Stimulated activated CD4-positive, alpha-beta T cell treated with anti-CD3 and anti-CD28 coated beads, TNF-alpha, amount 100 ng/mL, for 1 hour (primary cell): ENCODE measurements around the gene WLS.

Experiments used
- DNase-seq, 3 donors: peaks; one replicate each; pipeline ENCODE4 v3.0.0-alpha.2; 2020; ENCODE audit warnings: low read depth in 3 of 3, low spot score in 1 of 3

The WLS gene

DNA sequence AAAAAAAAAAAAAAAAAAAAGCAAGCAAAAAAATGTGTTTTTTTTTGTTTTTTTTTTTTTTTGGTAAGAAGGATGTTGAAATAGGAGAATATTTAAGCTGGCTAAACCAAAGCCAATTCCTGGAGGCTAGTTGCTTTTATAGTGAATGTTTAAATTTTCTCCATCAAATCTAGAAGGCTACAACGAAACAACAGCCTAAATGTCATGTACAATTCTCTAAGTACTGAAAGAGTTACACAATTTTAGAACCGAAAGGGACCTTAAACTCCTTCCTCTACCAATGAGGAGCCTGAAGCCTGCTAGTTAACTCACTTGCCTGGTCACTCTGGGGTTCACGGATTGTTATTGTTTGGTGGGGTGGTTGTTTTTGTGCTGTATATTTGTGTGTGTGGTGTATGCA lies 3.5 kb downstream of the WLS start:
- no peak for DNase-seq

DNA sequence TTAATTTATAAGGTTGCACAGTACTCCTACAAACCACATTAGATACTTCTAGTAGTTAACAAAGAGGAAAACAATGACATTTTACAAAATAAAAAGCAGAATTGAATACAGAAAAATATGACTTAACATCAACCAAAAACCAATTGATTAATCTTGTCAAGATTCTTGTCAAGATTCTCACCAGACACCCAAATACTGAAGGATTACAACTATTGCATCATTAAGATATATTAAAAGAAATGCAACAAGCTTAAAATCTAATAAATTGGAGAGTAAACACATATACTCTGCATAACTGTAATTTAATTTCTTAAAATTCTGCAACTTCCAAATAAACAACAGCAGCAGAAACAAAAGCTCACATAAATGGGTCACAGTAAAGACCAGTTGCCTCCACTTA lies 4.7 kb downstream of the WLS start:
- DNase-seq = no peak

DNA sequence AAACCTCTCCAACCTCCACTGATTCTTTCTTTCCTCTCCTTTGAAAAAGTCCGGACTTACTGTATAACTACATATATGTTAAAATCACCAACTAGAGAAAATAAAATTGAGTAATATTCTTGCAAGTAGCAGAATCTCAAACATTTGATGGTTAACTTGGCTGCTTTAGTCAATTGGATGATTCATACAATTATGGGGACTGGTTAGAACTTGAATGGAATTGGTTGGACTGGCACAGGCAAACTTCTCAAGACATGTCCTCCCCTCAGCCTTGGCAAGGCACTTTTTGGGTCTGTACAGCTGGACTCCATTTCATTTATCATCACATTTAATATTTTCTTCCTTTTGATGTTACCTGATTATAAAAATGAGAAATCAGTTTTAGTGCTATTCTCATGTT lies 6.5 kb downstream of the WLS start:
- no peak for DNase-seq

DNA sequence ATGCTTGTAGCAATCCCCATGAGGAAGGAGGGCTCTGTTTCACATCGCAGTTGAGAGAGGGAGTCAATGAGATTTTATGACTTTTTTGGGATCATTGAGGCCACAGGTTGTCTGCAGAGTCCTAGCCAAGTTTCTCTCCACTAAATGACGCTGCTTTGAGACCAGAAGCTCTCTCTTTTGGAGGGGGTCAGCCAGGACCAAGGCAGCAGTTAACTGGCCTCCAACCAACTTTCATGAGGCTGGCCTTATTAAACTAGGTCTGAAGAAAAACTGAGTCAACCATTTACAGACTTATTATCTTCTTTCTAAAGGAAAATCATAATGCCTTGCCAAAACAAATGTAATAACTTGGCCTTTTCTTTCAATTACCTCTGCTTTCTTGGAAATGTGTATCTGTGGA lies 8.6 kb downstream of the WLS start:
- DNase-seq = no peak

DNA sequence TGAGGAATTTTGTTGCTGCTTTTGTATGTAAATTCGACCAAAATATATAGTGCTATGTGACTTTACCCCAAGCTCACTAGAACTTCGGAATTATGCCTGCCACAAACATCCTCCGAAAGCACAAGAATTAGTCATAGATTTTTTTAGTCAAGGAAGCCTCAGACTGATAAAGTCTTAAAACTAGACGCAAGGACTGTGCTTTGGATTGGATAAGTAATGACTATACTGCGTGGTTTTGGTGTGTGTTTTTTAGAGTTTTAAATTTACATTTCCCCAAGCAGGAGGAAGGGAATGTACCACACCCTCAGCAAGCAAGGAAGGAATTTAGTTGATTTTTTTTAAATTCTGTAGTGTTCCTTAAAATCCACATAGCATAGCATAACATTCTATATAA lies 10.3 kb downstream of the WLS start:
- DNase-seq = no peak

DNA sequence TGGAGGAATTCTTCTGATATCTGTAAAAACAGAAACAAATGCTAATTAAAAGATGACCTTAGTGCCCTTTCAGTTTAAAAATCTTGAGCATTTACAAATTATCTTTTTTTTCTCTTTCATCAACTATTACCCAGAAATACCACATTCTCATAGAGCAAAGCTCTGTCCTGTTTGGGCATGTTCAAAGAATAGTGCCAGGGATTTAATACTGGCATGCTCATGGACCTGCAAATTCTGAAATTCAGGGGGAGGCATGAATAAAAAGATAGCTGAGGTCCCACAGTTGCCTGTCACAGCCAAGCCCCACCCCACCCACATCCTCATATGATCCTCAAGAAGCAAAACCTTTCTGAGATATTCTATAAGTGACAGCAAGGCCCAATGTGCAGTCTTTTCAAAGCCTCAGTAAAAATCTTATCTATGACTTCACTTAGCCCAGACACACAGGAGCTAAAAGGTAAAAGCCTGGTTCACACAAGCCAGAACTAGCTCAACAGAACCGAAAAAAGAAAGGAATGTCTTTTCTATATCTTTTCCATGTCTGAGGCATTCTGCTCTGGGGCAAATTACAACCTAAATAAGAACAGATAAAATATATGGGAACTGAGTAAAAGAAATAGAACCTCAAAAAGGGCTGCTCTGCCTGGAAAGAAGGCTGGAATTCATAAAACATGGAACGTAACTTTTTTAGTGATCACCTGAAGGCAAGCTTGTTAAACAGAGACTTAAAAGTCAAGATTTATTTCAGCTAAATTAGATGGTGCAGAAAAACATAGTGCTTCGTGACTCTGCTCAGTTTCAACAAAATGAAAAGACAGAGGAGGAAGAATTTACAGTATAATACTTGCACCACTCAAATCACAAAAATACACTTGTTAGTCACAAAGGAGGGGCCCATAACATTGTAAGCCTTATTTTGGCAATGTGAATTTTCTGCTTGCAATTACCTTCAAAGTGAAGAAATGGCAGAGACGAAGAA lies 11.0 kb downstream of the WLS start:
- no peak for DNase-seq

DNA sequence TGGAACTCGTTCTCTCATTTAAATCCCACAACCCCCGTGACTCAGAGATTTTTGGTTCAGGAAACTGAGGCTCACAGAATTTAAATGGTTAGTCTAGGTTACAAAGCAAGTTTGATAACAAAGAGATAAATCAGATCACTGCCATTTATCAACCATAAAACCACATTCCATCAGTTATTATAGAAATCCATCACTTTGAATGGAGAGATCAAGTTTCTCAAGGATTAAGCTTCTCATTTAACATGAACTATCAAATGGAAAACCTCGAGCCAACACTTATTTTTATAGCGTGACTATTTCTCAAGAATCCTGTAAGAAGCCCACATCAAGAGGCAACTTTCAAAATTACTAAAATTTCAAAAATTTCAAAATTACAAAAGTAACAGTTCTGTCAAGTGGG lies 11.9 kb downstream of the WLS start:
- DNase-seq = no peak

DNA sequence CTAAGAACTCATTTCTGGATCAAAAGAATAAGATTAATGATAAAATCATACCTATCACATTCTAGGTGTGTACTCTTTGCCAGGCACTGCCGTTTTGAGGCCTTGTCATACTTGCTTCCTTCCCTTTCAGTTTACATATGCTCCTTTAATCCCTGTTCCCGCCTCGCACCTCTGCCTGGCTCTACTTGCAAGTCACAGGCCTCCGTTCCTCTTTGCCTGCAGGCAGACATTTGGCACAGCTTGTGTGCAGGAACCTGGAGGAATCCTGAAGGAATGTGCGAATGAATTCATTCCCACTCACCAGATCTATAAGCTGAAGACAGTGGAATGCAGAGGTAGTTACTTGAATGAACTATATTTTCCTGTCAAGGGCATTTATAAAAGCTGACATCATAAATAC lies 13.8 kb downstream of the WLS start:
- DNase-seq = no peak

DNA sequence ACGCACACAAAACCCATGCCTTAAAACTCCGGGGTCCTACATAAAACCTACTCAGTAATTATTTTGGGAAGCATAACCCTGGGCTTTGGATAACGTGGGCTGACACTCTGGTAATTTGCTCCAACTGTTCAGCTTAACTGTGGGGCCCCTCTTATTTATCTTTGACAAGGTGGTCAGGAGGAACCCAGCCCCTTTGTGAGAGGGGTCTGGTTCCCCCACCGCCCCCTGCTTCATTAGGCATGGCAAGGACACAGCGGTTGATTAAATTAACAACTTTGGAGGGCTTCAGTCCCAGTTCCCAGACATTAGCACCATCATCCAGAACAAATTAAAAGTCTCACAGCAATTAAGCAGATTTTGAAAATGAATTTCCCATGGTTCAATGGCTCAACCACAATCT lies 14.7 kb downstream of the WLS start:
- no peak for DNase-seq

DNA sequence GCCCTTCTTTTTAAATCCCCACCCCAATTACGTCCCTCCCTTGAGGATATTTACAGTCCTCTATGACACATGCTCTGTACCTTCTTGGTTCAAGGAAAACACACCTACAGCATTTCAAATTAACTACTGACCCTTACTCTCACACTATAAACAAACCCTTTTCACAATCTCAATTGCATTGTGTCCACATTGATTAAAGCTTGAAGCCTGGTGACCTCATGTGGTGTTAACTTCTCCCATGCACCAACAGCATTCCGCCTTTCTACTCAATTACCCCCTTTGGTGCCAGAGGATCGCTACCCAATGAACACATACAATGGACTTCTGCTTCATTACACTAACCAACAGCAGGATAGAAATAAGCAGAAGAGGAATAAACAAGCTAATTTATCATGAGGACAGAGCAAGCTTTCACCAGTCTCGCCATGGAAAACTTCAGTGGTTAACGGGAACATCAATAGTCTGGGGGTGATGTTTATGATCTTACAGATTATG lies 15.2 kb downstream of the WLS start:
- no peak for DNase-seq

DNA sequence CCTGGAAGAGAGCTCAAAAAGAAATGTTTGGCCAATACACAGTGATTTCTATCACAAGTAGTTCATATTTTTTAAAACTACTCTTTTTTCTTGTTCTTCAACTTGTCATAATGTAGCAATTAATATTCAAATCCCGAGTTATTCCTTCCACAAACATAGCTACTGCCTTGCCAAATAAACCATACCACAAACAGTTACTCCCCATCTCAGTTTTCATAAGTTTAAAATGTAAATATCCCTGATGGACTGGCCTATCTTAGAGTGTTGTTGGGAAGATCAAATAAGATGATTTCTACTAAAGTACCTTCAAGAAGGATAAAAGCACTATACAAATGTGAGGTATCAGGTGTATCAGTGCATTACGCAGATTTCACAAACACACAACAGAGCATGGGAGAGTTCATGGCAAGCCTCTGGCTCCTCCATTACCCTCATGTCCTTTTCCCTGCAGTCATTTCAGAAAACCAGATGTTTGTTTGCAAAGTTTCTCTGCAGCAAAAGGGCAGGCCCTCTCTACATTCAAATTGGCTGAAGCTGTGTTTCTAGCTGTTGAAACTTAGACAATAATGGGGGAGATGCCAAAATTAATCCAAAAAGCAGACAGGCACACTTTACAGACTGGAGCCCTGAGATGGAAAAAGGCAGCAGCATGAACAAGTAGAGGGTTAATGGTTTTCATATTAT lies 16.1 kb downstream of the WLS start:
- DNase-seq = no peak

DNA sequence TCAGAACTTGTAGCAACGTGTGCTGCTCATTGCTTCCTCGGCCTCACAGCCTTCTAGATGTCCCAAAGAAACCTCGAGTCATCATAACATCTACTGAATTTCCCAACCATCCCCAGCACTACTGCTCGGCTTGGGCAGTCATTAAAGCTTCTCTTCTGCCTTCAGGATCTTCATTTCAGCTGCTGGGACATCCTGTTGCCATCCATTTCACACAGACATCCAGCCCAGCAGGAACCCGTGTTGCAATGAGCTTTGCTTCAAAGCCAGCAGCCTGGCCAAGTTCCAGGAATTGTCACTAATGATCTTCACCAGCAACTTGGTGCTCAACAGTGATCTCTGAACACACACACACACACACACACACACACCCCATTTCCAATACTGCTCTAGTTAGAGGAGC lies 18.5 kb downstream of the WLS start:
- DNase-seq = no peak

DNA sequence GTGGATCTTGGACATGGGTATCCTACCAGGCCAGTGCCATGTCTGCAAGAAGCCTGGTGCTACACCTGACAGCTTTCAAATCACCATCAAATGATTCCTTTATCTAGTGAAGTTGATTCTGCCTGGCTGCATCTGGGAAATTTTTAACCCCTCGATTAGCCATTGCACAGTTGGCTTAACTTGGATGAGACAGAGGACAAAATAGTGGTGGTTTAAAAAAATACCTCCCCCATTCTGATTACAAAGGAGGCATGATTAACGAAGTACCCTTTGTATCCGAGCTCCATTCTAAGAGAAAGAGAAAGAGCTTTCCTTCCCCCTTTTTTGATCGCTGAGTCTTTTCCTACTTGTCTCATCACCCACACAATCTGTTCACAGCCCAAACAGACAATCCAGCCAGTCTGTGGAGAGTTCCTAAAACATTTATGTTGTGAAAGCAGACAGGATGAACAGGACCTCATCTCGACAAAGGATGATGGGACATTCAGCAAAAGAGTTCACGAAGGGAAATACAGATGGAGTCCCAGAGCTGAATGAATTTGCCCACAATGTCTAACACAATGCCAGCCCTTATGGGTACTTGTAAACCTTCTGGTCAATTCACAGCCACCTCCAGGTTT lies 20.5 kb downstream of the WLS start:
- DNase-seq = no peak

DNA sequence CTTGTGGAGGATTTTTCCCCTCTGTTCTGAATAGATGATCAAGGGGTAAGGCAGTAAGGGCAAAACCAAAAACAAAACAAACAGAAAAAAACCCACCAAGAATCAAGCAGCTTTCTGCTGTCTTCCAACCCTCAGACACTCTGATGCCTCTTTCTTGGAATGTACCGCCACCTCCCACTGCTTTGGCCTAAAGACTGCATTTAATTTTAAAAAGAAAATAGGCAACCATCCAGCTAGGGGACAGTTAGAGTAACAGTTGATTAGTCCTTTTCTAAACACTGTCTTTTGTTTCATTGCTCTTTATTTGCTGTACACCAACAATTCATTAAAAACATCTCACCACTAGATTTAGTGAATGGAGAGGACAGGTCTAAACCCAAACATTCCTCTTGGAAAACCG lies 21.5 kb downstream of the WLS start:
- no peak for DNase-seq

DNA sequence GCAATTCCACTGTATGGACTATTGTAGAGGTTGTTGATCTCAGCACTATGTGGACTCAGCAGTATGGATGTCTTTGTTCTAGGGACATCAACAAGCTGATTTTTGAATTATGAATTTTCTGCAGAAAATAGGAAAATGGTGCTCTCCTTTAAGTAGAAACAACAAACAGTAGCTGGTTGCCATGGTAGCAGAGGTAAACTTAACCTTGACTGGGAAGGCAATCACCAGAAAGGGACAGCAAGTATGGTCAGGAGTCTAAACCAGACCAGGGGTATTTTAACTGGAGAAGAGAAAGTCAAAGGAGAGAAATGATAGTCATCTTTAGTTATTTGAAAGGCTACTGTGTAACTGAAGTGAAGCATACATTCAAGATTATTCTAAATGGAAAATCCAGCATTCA lies 22.3 kb downstream of the WLS start:
- DNase-seq = no peak

DNA sequence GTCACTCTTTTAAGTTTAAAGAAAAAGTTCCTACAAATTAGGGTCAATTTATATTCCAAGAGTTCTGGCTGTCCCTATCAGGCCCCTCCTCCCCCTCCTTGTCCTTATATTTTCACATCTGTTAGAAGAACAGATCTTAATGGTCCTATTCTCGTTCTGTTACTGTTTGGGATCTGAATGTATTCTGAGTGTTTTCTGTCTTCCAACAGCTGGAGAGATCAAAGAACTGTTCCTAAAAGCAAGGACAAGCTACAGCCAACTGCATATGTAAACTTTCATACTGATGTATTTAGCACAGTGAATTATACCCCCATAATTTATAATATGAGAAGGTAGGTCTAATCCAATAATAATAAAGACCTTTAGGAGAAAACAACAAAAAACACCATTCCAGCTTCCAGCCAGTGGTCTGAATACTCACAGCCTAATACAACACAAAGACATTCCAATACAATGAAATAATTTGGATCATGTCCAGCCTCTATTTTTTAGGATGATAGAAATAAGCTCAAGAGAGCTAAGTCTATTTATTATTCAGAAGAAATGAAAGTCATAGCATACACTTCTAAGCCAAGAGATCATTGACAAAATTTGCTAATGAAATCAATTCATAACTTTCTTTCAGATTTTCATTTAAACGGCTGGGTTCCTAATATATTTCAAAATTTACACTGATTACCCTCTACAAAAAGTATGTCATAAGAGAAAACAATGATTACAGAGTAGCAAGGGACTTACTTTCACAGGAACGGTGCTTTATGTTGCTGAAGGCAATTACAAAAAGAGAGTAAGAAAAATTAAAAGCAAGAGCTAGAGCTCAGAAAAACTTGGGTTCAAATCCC lies 25.3 kb downstream of the WLS start:
- DNase-seq = no peak

DNA sequence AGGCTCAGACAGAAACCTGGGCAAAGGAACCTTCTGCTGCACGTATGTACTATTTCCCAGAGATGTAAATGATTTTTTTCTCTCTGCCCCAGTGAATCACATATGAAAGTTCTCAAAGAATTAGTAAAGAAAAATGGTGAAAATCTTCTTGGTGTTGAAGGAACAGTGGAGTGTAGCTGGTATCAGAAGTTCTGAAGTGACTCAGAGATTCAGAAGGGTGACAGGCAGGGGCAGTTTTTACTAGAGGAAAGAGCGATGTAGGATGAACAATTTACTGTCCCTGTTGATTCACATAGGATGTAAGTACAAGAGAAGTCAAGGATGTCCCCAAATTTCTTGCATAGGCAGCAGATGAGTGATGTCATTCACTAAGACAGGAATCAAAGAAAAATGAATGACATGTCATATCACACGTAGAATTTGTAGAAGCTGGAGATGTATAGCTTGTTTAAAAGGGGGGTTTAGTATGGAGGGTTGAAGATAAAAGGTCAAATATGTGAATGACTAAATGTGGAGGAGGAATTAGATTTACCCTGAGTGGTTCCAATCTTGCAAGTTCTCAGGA lies 26.4 kb downstream of the WLS start:
- DNase-seq = no peak

DNA sequence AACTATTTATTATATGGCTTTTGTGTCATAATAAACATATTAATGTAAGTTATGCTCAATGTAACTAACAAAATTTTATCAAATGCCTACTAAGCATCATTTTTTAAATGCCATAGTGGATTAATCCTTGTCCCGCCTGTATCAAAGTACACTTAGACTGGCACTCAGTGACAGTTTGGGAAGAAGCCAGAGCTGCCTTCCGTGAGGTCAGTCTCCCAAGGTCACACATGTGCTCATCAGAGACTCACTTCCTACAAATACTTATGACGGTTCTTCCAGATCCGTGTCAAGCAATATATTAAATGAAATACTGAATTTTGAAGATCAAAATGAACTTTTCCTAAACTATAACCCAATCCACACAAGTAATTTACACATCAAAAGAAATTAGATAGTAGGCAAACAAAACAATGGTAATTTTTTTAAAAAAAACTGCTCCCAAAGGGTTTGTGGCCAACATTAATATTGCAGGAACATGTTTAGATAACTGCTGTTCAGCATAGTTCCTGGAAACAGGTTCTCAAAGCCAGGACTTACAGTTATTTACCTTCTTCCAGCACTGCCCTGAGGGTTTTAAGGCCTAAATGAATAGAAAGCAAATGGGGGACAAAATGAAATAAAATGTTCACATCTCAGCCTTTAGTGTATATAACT lies 27.2 kb downstream of the WLS start:
- DNase-seq = no peak

DNA sequence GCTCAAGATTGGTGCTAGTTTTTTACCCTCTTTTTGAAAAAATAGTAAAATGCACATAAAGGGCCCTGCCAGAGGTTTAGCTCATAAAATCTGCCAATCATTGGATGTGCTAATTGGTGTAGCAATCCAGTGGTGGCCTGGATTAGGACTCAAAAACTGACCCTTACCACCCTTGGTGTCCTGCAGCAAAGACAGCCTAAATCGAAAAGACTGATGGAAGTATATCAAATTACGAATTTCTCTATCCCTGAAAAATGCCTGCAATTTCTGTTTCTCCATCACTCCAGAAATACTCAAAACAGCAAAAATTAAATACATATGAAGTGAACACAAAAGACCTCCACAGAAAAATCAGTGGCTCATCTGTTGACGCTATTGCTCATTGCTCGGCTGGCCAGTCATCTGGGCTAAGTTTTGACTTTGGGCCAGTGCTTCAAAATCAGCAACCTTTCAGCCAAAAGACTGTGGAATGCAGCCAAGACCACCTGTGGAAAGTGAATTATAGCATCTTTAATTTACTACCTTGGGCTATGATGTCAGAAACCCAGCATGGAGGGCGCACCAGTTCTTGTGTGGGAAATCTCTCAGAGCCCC lies 30.0 kb downstream of the WLS start:
- DNase-seq = no peak
